Colon (tissue), 2 donors: ENCODE measurements around the gene CAD.

ENCODE experiments used
- FAIRE-seq: peaks from 2 replicates; lab custom pipeline; 2012; peaks lifted over from hg19 to GRCh38; lab: Jason Lieb, UNC
- donor health status: control.
- donor health status: control.

CAD gene

GRCh38 chr2:27198627-27199026, 18.5 kb upstream of the CAD start:
- FAIRE-seq = no peak

GRCh38 chr2:27199241-27199640, 17.9 kb upstream of the CAD start:
- no peak for FAIRE-seq

- no peak for FAIRE-seq
These were observed 15.5 kb upstream of the CAD start for GRCh38 chr2:27201675-27202074.

GRCh38 chr2:27202854-27203253, 14.3 kb upstream of the CAD start:
- no peak for FAIRE-seq

- FAIRE-seq = no peak
These were observed 13.4 kb upstream of the CAD start for GRCh38 chr2:27203741-27204140.

GRCh38 chr2:27204566-27204965, 12.6 kb upstream of the CAD start:
- FAIRE-seq = no peak

GRCh38 chr2:27205206-27205605, 12.0 kb upstream of the CAD start:
- FAIRE-seq = no peak

GRCh38 chr2:27206346-27206745, 10.8 kb upstream of the CAD start:
- FAIRE-seq = no peak

GRCh38 chr2:27208486-27209050, 8.6 kb upstream of the CAD start:
- no peak for FAIRE-seq

GRCh38 chr2:27209621-27210401, 7.4 kb upstream of the CAD start:
- FAIRE-seq = no peak

GRCh38 chr2:27211241-27211942, 5.8 kb upstream of the CAD start:
- no peak for FAIRE-seq

GRCh38 chr2:27211943-27212625, 5.1 kb upstream of the CAD start, which contains the start of the genes ATRAID and SLC5A6:
Gene ATRAID, plus strand, starts transcription at chr2:27212041. Its CDS starts 328 bp downstream, at chr2:27212369.
Gene SLC5A6, minus strand, starts transcription at chr2:27212268. Its CDS starts 4,618 bp downstream, at chr2:27207650.
- no peak for FAIRE-seq

GRCh38 chr2:27212626-27213471, 4.3 kb upstream of the CAD start:
- no peak for FAIRE-seq

GRCh38 chr2:27214941-27215340, 2.2 kb upstream of the CAD start:
- no peak for FAIRE-seq

- no peak for FAIRE-seq
These were observed 592 bp upstream of the CAD start for GRCh38 chr2:27216416-27217137.

- no peak for FAIRE-seq
These were observed 1.4 kb downstream of the CAD start for GRCh38 chr2:27218614-27219013.

- no peak for FAIRE-seq
These were observed 1.9 kb downstream of the CAD start for GRCh38 chr2:27219091-27219490.

- no peak for FAIRE-seq
These were observed 2.9 kb downstream of the CAD start for GRCh38 chr2:27220091-27220490.

- FAIRE-seq = no peak
These were observed 4.0 kb downstream of the CAD start for GRCh38 chr2:27221166-27221565.

- FAIRE-seq = no peak
These were observed 5.2 kb downstream of the CAD start for GRCh38 chr2:27222407-27222806.

GRCh38 chr2:27223416-27223815, 6.2 kb downstream of the CAD start:
- no peak for FAIRE-seq
